Cardiac fibroblast (primary cell): ENCODE results near the gene NKAIN2.
"Not testable (repeated sequence)": the region's sequence is repeated elsewhere in the genome, so short reads cannot be mapped to it uniquely, and the experiment has no call there.

ENCODE experiments used
- DNase-seq, 2 donors: peaks; one replicate each; pipeline versions ENCODE4 v3.0.0 to v3.0.0-alpha.2; 2010; ENCODE audit warnings: low read depth in 2 of 2
- H3K4me3 ChIP-seq, 2 donors: replicated peaks in 1 of 2; 1 replicate in 1 of 2; 2 replicates in 1 of 2; pipeline ENCODE4 v1.5.1; 2011; ENCODE audit warnings: low read depth in 2 of 2, low read length in 2 of 2, mild to moderate bottlenecking in 2 of 2, moderate library complexity in 1 of 2
- CTCF ChIP-seq: IDR thresholded peaks from one replicate; pipeline ENCODE4 v1.5.1; 2011; ENCODE audit warnings: low read depth, mild to moderate bottlenecking, low read length, inconsistent platforms

The NKAIN2 gene

GRCh38 chr6:124294574-124295200, 491.0 kb downstream of the NKAIN2 start:
- H3K4me3 ChIP-seq, result no peak overlapping the region
- no peak for TF ChIP-seq CTCF
- peak; percentile 7 to 44 for DNase-seq

DNA sequence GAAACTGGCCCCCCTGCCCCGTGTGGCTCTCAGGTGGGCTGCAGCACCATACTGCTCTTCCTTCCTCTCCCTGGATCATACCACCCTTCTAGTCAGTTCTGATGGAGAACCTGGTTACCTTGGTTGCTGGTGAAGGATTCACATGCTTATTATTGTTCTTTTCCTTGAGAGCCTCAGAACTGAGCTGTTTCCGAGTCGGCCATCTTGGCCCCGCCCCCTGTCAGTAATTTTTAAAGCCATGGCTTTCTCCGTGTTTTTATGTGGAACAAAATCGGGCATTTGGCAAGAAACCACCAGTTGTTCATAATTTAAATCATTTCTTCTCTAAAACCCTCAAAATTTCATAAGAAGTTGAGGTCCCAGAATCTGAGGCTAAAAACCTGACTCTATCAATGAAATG, 493.8 kb downstream of the NKAIN2 start:
- no peak for DNase-seq
- TF ChIP-seq CTCF, result no peak
- H3K4me3 ChIP-seq, result no peak overlapping the region

DNA sequence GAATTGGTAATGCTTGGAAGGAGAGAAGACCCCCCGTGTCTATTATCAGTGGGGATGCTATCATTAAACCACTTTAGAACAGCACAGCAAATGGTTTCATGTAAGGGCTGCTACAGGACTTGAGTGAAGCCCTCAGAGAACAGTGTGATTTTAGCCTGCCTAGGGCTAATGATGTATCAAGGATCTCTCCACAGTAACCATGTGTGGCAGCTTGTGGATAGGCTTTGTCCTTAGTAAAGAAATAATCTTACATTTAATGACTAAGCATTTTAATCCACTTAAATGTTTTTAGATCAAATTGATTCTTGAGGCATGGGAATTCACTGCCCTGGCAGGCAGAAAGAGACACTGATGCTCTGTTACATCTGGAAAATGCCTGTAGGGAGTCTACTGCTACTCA, 495.1 kb downstream of the NKAIN2 start:
- no peak for DNase-seq
- no peak overlapping the region for H3K4me3 ChIP-seq
- TF ChIP-seq CTCF, result no peak

- not testable (repeated sequence) for DNase-seq
Observed at GRCh38 chr6:124300907-124301306, 497.2 kb downstream of the NKAIN2 start.

DNA sequence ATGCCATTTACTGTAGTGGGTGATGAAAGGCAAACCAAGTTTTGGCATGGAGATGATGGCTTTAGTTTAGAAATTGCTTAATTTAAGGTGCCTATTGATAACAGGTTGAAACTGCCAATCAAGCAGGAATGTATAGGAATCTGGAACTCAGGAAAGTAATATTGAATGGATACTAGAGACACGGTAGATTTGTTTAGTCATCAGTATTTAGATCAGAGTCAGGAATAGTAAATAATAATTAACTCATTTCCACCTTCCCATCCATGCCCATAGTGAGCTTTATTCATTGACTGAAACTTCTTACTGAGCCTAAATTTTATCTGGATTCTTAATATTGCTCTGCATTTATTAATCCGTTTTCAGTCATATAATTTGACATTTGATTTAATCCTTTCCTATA, 500.3 kb downstream of the NKAIN2 start:
- no peak for TF ChIP-seq CTCF
- DNase-seq, result no peak
- H3K4me3 ChIP-seq, result no peak overlapping the region

More at GRCh38 chr6:124300907-124301306, 497.2 kb downstream of the NKAIN2 start:
- not testable (repeated sequence) for H3K4me3 ChIP-seq

DNA sequence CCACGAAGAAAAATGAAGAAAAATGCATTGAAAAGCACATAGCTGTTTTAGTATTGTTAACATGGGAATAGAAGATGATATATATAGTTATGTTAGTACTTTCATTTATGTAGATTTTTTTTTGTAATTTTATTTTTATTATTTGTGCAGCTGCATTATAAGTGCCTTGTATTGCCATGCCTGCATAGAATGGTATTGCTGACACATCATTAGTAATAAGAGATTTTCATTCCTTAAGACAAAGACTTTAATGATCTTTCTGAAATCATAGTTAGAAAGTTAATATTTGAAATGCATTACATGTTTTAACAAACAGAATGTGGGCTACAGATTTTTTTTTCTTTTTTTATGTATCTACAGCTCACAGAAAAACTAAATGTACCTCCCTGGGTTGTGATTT, 506.5 kb downstream of the NKAIN2 start:
- TF ChIP-seq CTCF, result no peak
- no peak overlapping the region for H3K4me3 ChIP-seq
- no peak for DNase-seq

DNA sequence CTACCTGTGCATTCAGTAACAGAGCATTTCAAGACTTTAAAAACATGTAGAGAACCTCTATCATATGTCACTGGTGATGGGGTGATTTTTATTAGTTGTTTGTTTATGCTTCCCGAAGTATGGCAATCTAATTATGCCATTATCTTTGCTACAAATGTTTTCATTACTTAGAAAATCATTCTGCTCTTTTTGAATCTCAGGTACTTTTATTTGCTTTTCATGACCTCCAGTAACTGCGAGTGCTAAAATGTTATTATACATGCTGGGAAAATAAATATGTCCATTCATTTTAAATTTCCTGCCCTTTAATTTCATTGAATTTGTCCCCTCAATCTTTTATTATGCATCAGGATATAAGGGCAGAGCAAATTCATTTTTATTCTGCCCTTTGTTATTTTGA, 515.7 kb downstream of the NKAIN2 start:
- H3K4me3 ChIP-seq, result no peak overlapping the region
- DNase-seq, result no peak
- no peak for TF ChIP-seq CTCF
